K562 (cell line): ENCODE results near the gene SLITRK4. TPM values are rescaled to one million over a fixed set of nuclear protein-coding genes. Genes with fewer than 3 reads are reported as not detected.

Source experiments
- ATAC-seq: fragments of 200-7000 bp; cut with Tn5 transposase; 3 replicates; pipeline ENCODE4 v1.9.1; 2020; ENCODE audit warnings: moderate library complexity
- BruUV-seq: library from RNA; stranded (reverse); fragments of 400-500 nt; replicated peaks from 2 replicates; lab custom pipeline; 2021; lab: Mats Ljungman, UMichigan
- CTCF ChIA-PET: fragments of 300-600 bp; formaldehyde crosslinking; extraction: SDS; loops from one replicate; lab custom pipeline; 2021; ENCODE audit warnings: low intra/inter-chr PET ratio; lab: Yijun Ruan, JAX
- POLR2A ChIA-PET: fragments of 300-600, 350-650 bp; sonication (Branson Sonifier 250); formaldehyde crosslinking; extraction: SDS; loops from one replicate; lab custom pipeline; 2021; ENCODE audit warnings: antibody characterized with exemption, inconsistent platforms; lab: Yijun Ruan, JAX
- DNase-seq, 4 experiments: peaks; one replicate each; pipeline versions ENCODE4 v3.0.0 to v3.0.0-alpha.2; 2011 to 2018; ENCODE audit warnings: low spot score in 3 of 4, mixed read lengths in 3 of 4; ENCODE audit errors: extremely low read depth in 1 of 4
- FAIRE-seq: peaks from 2 replicates; lab custom pipeline; 2011; peaks lifted over from hg19 to GRCh38; lab: Jason Lieb, UNC
- H2AFZ ChIP-seq: 2 replicates; pipeline ENCODE4 v1.6.0; 2011; ENCODE audit warnings: low read depth, low read length, control low read depth, inconsistent platforms
- H3K27ac ChIP-seq: fragments of 200-600 bp; 3 replicates; pipeline ENCODE4 v1.8.0; 2011; ENCODE audit warnings: low read depth, mild to moderate bottlenecking, control low read depth, inconsistent platforms, low read length, moderate library complexity, mixed read lengths; ENCODE audit errors: extremely low read depth
- H3K27me3 ChIP-seq, 2 experiments: fragments of 300-600 bp in 1 of 2; 2 replicates in 1 of 2; 3 replicates in 1 of 2; pipeline versions ENCODE4 v1.6.0 to v1.8.0; 2011; ENCODE audit warnings: inconsistent platforms in 2 of 2, low read length in 2 of 2, mild to moderate bottlenecking in 1 of 2, mixed read lengths in 1 of 2, moderate library complexity in 1 of 2; ENCODE audit not compliant: control insufficient read depth in 2 of 2, insufficient read depth in 2 of 2
- H3K36me3 ChIP-seq: fragments of 300-600 bp; 3 replicates; pipeline ENCODE4 v1.8.0; 2011; ENCODE audit warnings: mild to moderate bottlenecking, low read length, inconsistent platforms; ENCODE audit not compliant: control insufficient read depth, insufficient read depth
- H3K4me1 ChIP-seq, 2 experiments: fragments of 200-600 bp in 1 of 2; replicated peaks in 1 of 2; 2 replicates in 1 of 2; 3 replicates in 1 of 2; pipeline versions ENCODE4 v1.5.1 to v1.8.0; 2011; ENCODE audit warnings: inconsistent platforms in 2 of 2, low read length in 2 of 2, mild to moderate bottlenecking in 1 of 2, mixed read lengths in 1 of 2, moderate library complexity in 1 of 2; ENCODE audit not compliant: control insufficient read depth in 2 of 2, insufficient read depth in 2 of 2
- H3K4me2 ChIP-seq: 2 replicates; pipeline ENCODE4 v1.6.1; 2011; ENCODE audit warnings: low read length, control low read depth, inconsistent platforms, mixed read lengths; ENCODE audit not compliant: insufficient read depth
- H3K4me3 ChIP-seq: fragments of 200-600 bp; sonication (generic), shearing (Covaris generic); 2 replicates; pipeline ENCODE4 v1.5.1; 2016; ENCODE audit warnings: control low read depth, inconsistent platforms
- H3K79me2 ChIP-seq: fragments of 200-600 bp; 3 replicates; pipeline ENCODE4 v1.8.0; 2011; ENCODE audit warnings: low read length, inconsistent platforms; ENCODE audit not compliant: control insufficient read depth, insufficient read depth
- H3K9ac ChIP-seq, 2 experiments: 2 replicates each; pipeline versions ENCODE4 v1.6.0 to v1.6.1; 2011; ENCODE audit warnings: low read depth in 2 of 2, low read length in 2 of 2, control low read depth in 1 of 2, inconsistent platforms in 1 of 2, mild to moderate bottlenecking in 1 of 2, mixed read lengths in 1 of 2; ENCODE audit not compliant: insufficient read depth in 1 of 2
- H3K9me1 ChIP-seq: one replicate; pipeline ENCODE4 v1.6.0; 2011; ENCODE audit warnings: inconsistent platforms, mild to moderate bottlenecking, low read length, moderate library complexity; ENCODE audit not compliant: control insufficient read depth, insufficient read depth
- H3K9me3 ChIP-seq: replicated peaks from 2 replicates; pipeline ENCODE4 v1.5.1; 2011; ENCODE audit warnings: low read depth, low read length, inconsistent platforms; ENCODE audit not compliant: control insufficient read depth, insufficient read depth
- H4K20me1 ChIP-seq: replicated peaks from 2 replicates; pipeline ENCODE4 v1.6.1; 2011; ENCODE audit warnings: low read length, inconsistent platforms, mixed read lengths; ENCODE audit not compliant: control insufficient read depth, insufficient read depth
- EGR1 ChIP-seq: fragments of 450-650 bp; conservative IDR thresholded peaks from 2 replicates; pipeline ENCODE4 v1.6.1; 2017; ENCODE audit warnings: mild to moderate bottlenecking
- ID3 ChIP-seq, 2 experiments: fragments of 250-450 bp in 1 of 2; fragments of 450-650 bp in 1 of 2; sonication (Bioruptor Pico) in 1 of 2; IDR thresholded peaks; 2 replicates each; pipeline versions ENCODE4 v1.6.1 to v1.8.0; 2016 to 2021; ENCODE audit warnings: mild to moderate bottlenecking in 2 of 2, moderate library complexity in 2 of 2, missing compliant biosample characterization in 1 of 2, missing genetic modification characterization in 1 of 2
- MYNN ChIP-seq, 2 experiments: sonication (generic); formaldehyde crosslinking in 1 of 2; IDR thresholded peaks; 2 replicates each; pipeline versions ENCODE4 v1.5.0 to v1.6.1; 2016 to 2020; ENCODE audit warnings: antibody characterized with exemption in 1 of 2, missing genetic modification reagents in 1 of 2
- POLR2G ChIP-seq: fragments of 200-400 bp; formaldehyde crosslinking; IDR thresholded peaks from 2 replicates; pipeline ENCODE4 v1.6.1; 2017; ENCODE audit warnings: low read depth, mild to moderate bottlenecking, antibody characterized with exemption, low read length, moderate library complexity
- PURB ChIP-seq: sonication (generic); formaldehyde crosslinking; IDR thresholded peaks from 2 replicates; pipeline ENCODE4 v1.9.0; 2021; ENCODE audit warnings: low read depth, mild to moderate bottlenecking, missing genetic modification reagents
- SREBF1 ChIP-seq: fragments of 150-350 bp; IDR thresholded peaks from 2 replicates; pipeline ENCODE4 v1.6.1; 2014; ENCODE audit warnings: antibody characterized with exemption, low read depth, low read length, borderline replicate concordance
- ZSCAN32 ChIP-seq: fragments of 450-650 bp; formaldehyde crosslinking; IDR thresholded peaks from 2 replicates; pipeline ENCODE4 v1.4.0; 2020; ENCODE audit warnings: mild to moderate bottlenecking, moderate library complexity
- in situ Hi-C: fragments of 300-500 bp; cut with MboI; formaldehyde crosslinking; loops from 4 replicates; pipeline ENCODE4 v1.15.0; 2018; ENCODE audit warnings: inconsistent platforms, mixed read lengths
- intact Hi-C: fragments of 100-400 bp; cut with micrococcal nuclease; formaldehyde crosslinking; loops from 2 replicates; pipeline ENCODE4 v1.14.2; 2022
- polyA plus RNA-seq, 8 experiments: library from polyadenylated mRNA; depleted of rRNA in 4 of 8; stranded (reverse) in 5 of 8; unstranded in 3 of 8; fragments of >200 nt; fragmentation: Nextera tagmentation in 2 of 8; fragmentation: Illumina TruSeq in 1 of 8; extraction: Ambion mirVana in 2 of 8; extraction: Trizol in 1 of 8; gene quantifications; 2 replicates each; pipeline versions ENCODE4 v1.2.1 to v1.2.3, GENCODE V29; 2011 to 2014; ENCODE audit warnings: inconsistent platforms in 1 of 8, missing spikeins in 1 of 8
- total RNA-seq, 7 experiments: library from RNA; depleted of rRNA in 6 of 7; stranded (reverse); fragments of >200 nt in 6 of 7; fragmentation: Illumina TruSeq in 2 of 7; extraction: Trizol in 2 of 7; gene quantifications; 2 replicates each; pipeline versions ENCODE4 v1.2.1 to v1.2.3, GENCODE V29; 2011 to 2021; ENCODE audit warnings: low replicate concordance in 1 of 7

Gene SLITRK4
- total and polyA plus RNA-seq, 9 of the 15 experiments (the other 6 are each of a cell fraction or from before 2014, with no cell fraction given), result not detected

GRCh38 chrX:143661286-143661685, 25.4 kb upstream of the SLITRK4 start:
- POLR2A ChIA-PET, result no interaction called here
- TF ChIP-seq PURB (CRISPR knock-in tag) (no peak), ZSCAN32 (CRISPR knock-in tag) (no peak), MYNN (IDR thresholded peaks at IDR 0.05) (no peak), MYNN (CRISPR knock-in tag; IDR thresholded peaks at IDR 0.05) (no peak), POLR2G (no peak), ID3 (CRISPR knock-in tag; IDR thresholded peaks at IDR 0.05) (no peak), ID3 (tag; IDR thresholded peaks at IDR 0.05) (no peak), SREBF1 (no peak), EGR1 (no peak)
- FAIRE-seq (no peak), ATAC-seq (no peak), DNase-seq (no peak)
- intact Hi-C loops (no loop called here), in situ Hi-C loops (no loop called here)
- no peaks in the 10 kb centered on the region for H4K20me1 ChIP-seq
- H3K9ac ChIP-seq, result no peak overlapping the region
- no peaks in the 10 kb centered on the region for H3K36me3 ChIP-seq
- H3K27ac ChIP-seq, result no peak overlapping the region
- H3K9me3 ChIP-seq, result no peaks in the 10 kb centered on the region
- CTCF ChIA-PET, result no interaction called here
- no peak overlapping the region for H3K4me2 ChIP-seq
- no peaks in the 10 kb centered on the region for H3K9me1 ChIP-seq
- no peaks in the 10 kb centered on the region for H3K27me3 ChIP-seq
- H2AFZ ChIP-seq, result no peak overlapping the region
- BruUV-seq, result no TSS peak
- H3K79me2 ChIP-seq, result no peaks in the 10 kb centered on the region
- H3K4me3 ChIP-seq, result no peak overlapping the region
- no peaks in the 10 kb centered on the region for H3K4me1 ChIP-seq
